Right forelimb (tissue), 1 donor: Measurements from ENCODE around the gene ADAM23.

Experiments used
- DNase-seq: peaks from one replicate; pipeline ENCODE4 v3.0.0-alpha.2; 2018

Gene ADAM23

GRCh38 chr2:206570199-206570598 lies 126.9 kb downstream of the ADAM23 start:
- no peak for DNase-seq

GRCh38 chr2:206572725-206573124 lies 129.4 kb downstream of the ADAM23 start:
- no peak for DNase-seq

GRCh38 chr2:206573793-206574192 lies 130.5 kb downstream of the ADAM23 start:
- DNase-seq = no peak

GRCh38 chr2:206584323-206585116 lies 141.2 kb downstream of the ADAM23 start:
- DNase-seq = no peak

GRCh38 chr2:206585335-206585734 lies 142.0 kb downstream of the ADAM23 start:
- no peak for DNase-seq

- DNase-seq = no peak
These were observed 143.3 kb downstream of the ADAM23 start for GRCh38 chr2:206586609-206587008.

GRCh38 chr2:206597717-206598218 lies 154.4 kb downstream of the ADAM23 start:
- DNase-seq = no peak

GRCh38 chr2:206603243-206603642 lies 159.9 kb downstream of the ADAM23 start:
- no peak for DNase-seq

- no peak for DNase-seq
These were observed 167.1 kb downstream of the ADAM23 start for GRCh38 chr2:206610451-206610850.

- no peak for DNase-seq
These were observed 167.9 kb downstream of the ADAM23 start for GRCh38 chr2:206611191-206611590.

GRCh38 chr2:206611736-206612135 lies 168.4 kb downstream of the ADAM23 start:
- no peak for DNase-seq

GRCh38 chr2:206614811-206615210 lies 171.5 kb downstream of the ADAM23 start:
- no peak for DNase-seq

- DNase-seq = no peak
These were observed 172.2 kb downstream of the ADAM23 start for GRCh38 chr2:206615417-206616089.

GRCh38 chr2:206616151-206616550 lies 172.8 kb downstream of the ADAM23 start:
- no peak for DNase-seq

GRCh38 chr2:206619011-206619410 lies 175.7 kb downstream of the ADAM23 start:
- no peak for DNase-seq

GRCh38 chr2:206626108-206626507 lies 182.8 kb downstream of the ADAM23 start:
- DNase-seq = no peak

GRCh38 chr2:206627632-206628031 lies 184.3 kb downstream of the ADAM23 start:
- DNase-seq = no peak

- no peak for DNase-seq
These were observed 188.0 kb downstream of the ADAM23 start for GRCh38 chr2:206631340-206631739.

- no peak for DNase-seq
These were observed 191.7 kb downstream of the ADAM23 start for GRCh38 chr2:206635015-206635414.

- DNase-seq = no peak
These were observed 196.3 kb downstream of the ADAM23 start for GRCh38 chr2:206639636-206640035.

- no peak for DNase-seq
These were observed 197.9 kb downstream of the ADAM23 start for GRCh38 chr2:206641226-206641625.

GRCh38 chr2:206642075-206643025 lies 199.0 kb downstream of the ADAM23 start, which contains the start of gene FAM237A:
FAM237A (plus strand) TSS chr2:206642487; CDS start chr2:206644237, 1,750 bp downstream.
- peak; percentile 64 for DNase-seq

GRCh38 chr2:206647985-206648384 lies 204.7 kb downstream of the ADAM23 start:
- DNase-seq = no peak
